AG09319 (cell line): ENCODE results near the gene WDR62.

Experiments used
- DNase-seq: peaks from one replicate; pipeline ENCODE4 v3.0.0-alpha.2; 2010; ENCODE audit warnings: low read depth; ENCODE audit errors: extremely low read depth
- CTCF ChIP-seq: IDR thresholded peaks from 2 replicates; pipeline ENCODE4 v1.5.1; 2011; ENCODE audit warnings: low read depth, mild to moderate bottlenecking, inconsistent platforms, low read length, moderate library complexity

Gene WDR62

GRCh38 chr19:36141039-36141927, 86.6 kb downstream of the WDR62 start:
- peak; percentile 49 for DNase-seq
- TF ChIP-seq CTCF: no peak

GRCh38 chr19:36142046-36142445, 87.3 kb downstream of the WDR62 start:
- no peak for DNase-seq

GRCh38 chr19:36142496-36142895, 87.8 kb downstream of the WDR62 start:
- TF ChIP-seq CTCF: no peak
- no peak for DNase-seq

More at GRCh38 chr19:36142046-36142445, 87.3 kb downstream of the WDR62 start:
- TF ChIP-seq CTCF: no peak

- DNase-seq: no peak
- no peak for TF ChIP-seq CTCF
Observed at GRCh38 chr19:36144624-36145023, 89.9 kb downstream of the WDR62 start.

GRCh38 chr19:36149673-36150406, 95.1 kb downstream of the WDR62 start:
- no peak for TF ChIP-seq CTCF
- no peak for DNase-seq

GRCh38 chr19:36150586-36150985, 95.9 kb downstream of the WDR62 start:
- no peak for TF ChIP-seq CTCF
- no peak for DNase-seq
